ENCODE results near the gene CSNK1G1. TPM values are rescaled to one million over a fixed set of nuclear protein-coding genes. Genes with fewer than 3 reads are reported as not detected.
"Not testable (repeated sequence)": the region's sequence is repeated elsewhere in the genome, so short reads cannot be mapped to it uniquely, and the experiment has no call there.

Gene CSNK1G1
- total RNA-seq, 1 donor from 2014 or later: 19.8 TPM

DNA sequence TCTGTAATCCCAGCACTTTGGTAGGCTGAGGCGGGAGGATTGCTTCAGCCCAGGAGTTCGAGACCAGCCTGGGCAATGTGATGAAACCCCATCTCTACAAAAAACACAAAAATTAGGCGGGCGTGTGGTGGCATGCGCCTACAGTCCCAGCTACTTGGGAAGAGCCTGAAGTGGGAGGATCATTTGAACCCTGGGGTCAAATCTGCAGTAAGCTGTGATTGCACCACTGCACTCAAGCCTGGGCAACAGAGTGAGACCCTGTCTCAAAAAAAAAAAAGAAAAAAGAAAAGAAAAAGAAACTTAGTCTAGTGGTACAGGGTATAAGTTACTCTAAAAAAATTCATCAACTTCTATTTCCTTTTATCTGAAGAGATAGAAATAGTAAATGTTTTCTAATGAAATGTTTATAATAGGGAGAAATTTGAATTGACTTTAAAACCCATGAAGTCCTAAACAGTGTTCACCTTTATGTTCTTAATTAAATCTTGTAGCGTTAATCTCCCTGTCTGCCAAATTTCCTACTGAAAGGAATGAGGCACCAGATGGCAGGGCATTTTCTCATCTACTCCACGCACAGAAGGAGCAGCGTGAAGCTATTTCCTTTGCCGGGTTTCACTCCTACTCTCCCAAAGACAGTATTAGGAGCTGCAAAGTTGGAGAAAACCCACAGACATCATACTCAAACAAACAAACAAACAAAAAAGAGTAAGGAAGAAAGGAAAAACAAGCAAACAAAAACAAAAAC lies 23.4 kb upstream of the CSNK1G1 start:
- no peaks in the 10 kb centered on the region for H3K9me3 ChIP-seq
- H3K4me1 ChIP-seq: peaks cover 6% of the 10 kb centered on the region
- no peak for ATAC-seq
- intact Hi-C loops (cut with DNase I): no loop called here
- H3K27ac ChIP-seq: no peak overlapping the region
- no peak overlapping the region for H3K4me3 ChIP-seq
- TF ChIP-seq, protein P1, sequence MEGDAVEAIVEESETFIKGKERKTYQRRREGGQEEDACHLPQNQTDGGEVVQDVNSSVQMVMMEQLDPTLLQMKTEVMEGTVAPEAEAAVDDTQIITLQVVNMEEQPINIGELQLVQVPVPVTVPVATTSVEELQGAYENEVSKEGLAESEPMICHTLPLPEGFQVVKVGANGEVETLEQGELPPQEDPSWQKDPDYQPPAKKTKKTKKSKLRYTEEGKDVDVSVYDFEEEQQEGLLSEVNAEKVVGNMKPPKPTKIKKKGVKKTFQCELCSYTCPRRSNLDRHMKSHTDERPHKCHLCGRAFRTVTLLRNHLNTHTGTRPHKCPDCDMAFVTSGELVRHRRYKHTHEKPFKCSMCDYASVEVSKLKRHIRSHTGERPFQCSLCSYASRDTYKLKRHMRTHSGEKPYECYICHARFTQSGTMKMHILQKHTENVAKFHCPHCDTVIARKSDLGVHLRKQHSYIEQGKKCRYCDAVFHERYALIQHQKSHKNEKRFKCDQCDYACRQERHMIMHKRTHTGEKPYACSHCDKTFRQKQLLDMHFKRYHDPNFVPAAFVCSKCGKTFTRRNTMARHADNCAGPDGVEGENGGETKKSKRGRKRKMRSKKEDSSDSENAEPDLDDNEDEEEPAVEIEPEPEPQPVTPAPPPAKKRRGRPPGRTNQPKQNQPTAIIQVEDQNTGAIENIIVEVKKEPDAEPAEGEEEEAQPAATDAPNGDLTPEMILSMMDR (IDR thresholded peaks at IDR 0.05): no peak
- DNase-seq: no peak
- no peaks in the 10 kb centered on the region for H3K27me3 ChIP-seq (ENCODE audit: low read depth)
- H3K36me3 ChIP-seq: no peaks in the 10 kb centered on the region

DNA sequence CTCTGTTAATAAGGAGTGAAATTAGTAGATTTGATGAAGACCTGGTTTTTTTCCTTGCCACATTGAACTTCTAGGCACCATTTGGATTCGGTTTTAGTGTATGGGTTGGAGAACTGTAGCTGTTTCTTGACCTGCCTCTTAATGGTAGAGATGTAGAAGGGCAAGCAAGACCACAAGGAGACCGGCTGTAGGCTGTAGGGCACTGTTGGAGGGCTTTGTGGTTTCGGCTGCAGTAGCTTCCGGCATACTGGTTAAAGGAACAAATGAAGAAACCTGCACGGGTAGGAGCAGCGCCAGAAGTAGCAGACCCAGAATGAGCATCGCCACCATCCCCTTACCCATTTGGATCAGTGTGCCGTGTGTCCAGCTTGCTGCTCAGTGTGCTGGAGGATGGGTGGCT lies 17.4 kb upstream of the CSNK1G1 start:
- DNase-seq (no peak), ATAC-seq (no peak)
- Histone ChIP-seq H3K27me3 (ENCODE audit: low read depth) (no peaks in the 10 kb centered on the region), H3K4me1 (no peaks in the 10 kb centered on the region), H3K4me3 (no peak overlapping the region), H3K9me3 (no peaks in the 10 kb centered on the region), H3K36me3 (no peaks in the 10 kb centered on the region), H3K27ac (no peak overlapping the region)
- TF ChIP-seq, protein P1 (IDR thresholded peaks at IDR 0.05): no peak
- intact Hi-C loops (cut with DNase I): no loop called here

DNA sequence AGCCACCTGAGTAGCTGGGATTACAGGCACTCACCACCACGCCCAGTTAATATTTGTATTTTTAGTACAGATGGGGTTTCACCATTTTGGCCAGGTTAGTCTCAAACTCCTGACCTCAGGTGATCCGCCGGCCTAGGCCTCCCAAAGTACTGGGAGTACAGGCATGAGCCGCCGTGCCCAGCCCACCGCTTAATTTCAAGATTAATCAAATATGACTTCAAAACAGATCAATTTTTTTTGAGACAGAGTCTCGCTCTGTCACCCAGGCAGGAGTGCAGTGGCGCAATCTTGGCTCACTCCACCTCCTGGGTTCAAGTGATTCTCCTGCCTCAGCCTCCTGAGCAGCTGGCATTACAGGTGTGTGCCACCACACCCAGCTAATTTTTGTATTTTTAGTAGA lies 15.4 kb upstream of the CSNK1G1 start:
- H3K36me3 ChIP-seq; ATAC-seq; H3K27me3 ChIP-seq (ENCODE audit: low read depth); H3K4me3 ChIP-seq; H3K27ac ChIP-seq; H3K9me3 ChIP-seq; DNase-seq; H3K4me1 ChIP-seq; intact Hi-C loops (cut with DNase I): not testable (repeated sequence)

DNA sequence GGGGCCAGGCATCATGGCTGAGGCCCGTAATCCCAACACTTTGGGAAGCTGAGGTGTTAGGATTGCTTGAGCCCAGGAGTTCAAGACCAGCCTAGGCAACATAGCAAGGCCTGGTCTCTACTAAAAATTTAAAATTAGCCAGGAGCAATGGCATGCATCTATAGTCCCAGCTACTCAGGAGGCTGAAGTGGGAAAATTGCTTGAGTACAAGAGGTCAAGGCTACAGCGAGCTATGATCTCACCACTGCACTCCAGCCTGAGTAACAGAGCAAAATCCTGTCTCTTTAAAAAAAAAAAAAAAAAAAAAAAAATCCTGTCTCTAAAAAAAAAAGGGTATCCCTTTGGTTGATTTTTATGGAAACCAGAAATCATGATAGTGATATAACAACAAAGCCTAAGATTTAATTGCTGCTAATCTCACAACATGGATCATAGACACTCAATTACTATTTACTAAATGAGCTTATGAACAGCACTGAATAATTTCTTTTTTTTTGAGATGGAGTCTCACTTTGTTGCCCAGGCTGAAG lies 13.2 kb upstream of the CSNK1G1 start:
- H3K27ac ChIP-seq: no peak overlapping the region
- no peaks in the 10 kb centered on the region for H3K9me3 ChIP-seq
- no peak for DNase-seq
- H3K4me1 ChIP-seq: no peaks in the 10 kb centered on the region
- no peak for ATAC-seq
- H3K36me3 ChIP-seq: no peaks in the 10 kb centered on the region
- TF ChIP-seq, protein P1 (IDR thresholded peaks at IDR 0.05): no peak
- H3K4me3 ChIP-seq: no peak overlapping the region
- no peaks in the 10 kb centered on the region for H3K27me3 ChIP-seq (ENCODE audit: low read depth)
- intact Hi-C loops (cut with DNase I): no loop called here

DNA sequence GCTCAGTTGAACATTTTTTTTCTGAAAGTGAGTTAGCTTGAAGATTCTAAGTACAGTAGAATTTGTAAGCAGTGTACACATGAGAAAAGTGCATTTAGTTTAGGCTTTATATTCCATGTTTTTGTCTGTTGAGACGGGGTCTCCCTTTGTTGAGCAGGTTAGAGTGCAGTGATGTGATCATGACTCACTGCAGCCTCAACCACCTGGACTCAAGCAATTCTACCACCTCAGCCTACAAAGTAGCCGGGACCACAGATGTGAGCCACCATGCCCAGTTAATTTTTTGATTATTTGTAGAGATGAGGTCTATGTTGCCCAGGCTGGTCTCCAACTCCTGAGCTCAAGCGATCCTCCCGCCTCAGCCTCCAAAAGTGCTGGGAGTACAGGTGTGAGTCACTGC lies 5.3 kb upstream of the CSNK1G1 start:
- Histone ChIP-seq H3K4me1 (peaks cover 5% of the 10 kb centered on the region), H3K36me3 (no peaks in the 10 kb centered on the region), H3K9me3 (no peaks in the 10 kb centered on the region), H3K27me3 (ENCODE audit: low read depth) (no peaks in the 10 kb centered on the region), H3K4me3 (no peak overlapping the region), H3K27ac (no peak overlapping the region)
- no peak for DNase-seq
- intact Hi-C loops (cut with DNase I): no loop called here
- TF ChIP-seq, protein P1 (IDR thresholded peaks at IDR 0.05): no peak
- no peak for ATAC-seq

DNA sequence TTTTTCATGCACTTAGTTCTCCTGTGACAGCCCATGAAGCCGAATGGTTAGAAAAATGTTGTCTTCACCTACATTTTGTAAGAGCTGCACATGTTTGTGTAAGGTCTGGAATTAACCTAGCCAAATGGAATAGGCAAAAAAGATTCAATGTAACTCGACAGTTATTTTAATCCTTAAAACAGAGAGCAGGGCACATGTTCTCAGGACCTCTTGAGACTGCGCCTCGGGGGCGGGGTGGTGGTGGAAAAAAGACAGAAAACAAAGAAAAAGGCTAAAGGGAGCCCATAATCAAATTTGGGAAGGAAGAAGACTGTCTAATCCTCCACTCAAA lies 702 bp upstream of the CSNK1G1 start:
- peak overlapping the region; percentile 84 for H3K4me3 ChIP-seq
- TF ChIP-seq, protein P1 (IDR thresholded peaks at IDR 0.05): no peak
- ATAC-seq (no peak), DNase-seq (no peak)
- H3K4me1 ChIP-seq: peaks cover 18% of the 10 kb centered on the region
- intact Hi-C loops (cut with DNase I): no loop called here
- H3K27ac ChIP-seq: peak overlapping the region; percentile 66
- no peaks in the 10 kb centered on the region for H3K9me3 ChIP-seq
- H3K36me3 ChIP-seq: no peaks in the 10 kb centered on the region
- H3K27me3 ChIP-seq (ENCODE audit: low read depth): no peaks in the 10 kb centered on the region
